GM12801 (cell line): ENCODE data around the gene ERFE.

Experiments
- TF ChIP-seq, protein P1 (sequence below): IDR thresholded peaks from one replicate; pipeline ENCODE4 v1.5.1; 2011; ENCODE audit warnings: control low read depth; ENCODE audit not compliant: insufficient read length; ENCODE audit errors: extremely low read depth

The ERFE gene

GRCh38 chr2:238119756-238120462 is 38.9 kb upstream of the ERFE start:
- TF ChIP-seq, protein P1, sequence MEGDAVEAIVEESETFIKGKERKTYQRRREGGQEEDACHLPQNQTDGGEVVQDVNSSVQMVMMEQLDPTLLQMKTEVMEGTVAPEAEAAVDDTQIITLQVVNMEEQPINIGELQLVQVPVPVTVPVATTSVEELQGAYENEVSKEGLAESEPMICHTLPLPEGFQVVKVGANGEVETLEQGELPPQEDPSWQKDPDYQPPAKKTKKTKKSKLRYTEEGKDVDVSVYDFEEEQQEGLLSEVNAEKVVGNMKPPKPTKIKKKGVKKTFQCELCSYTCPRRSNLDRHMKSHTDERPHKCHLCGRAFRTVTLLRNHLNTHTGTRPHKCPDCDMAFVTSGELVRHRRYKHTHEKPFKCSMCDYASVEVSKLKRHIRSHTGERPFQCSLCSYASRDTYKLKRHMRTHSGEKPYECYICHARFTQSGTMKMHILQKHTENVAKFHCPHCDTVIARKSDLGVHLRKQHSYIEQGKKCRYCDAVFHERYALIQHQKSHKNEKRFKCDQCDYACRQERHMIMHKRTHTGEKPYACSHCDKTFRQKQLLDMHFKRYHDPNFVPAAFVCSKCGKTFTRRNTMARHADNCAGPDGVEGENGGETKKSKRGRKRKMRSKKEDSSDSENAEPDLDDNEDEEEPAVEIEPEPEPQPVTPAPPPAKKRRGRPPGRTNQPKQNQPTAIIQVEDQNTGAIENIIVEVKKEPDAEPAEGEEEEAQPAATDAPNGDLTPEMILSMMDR = no peak

GRCh38 chr2:238120463-238121298 is 38.1 kb upstream of the ERFE start:
- TF ChIP-seq, protein P1 = no peak

DNA sequence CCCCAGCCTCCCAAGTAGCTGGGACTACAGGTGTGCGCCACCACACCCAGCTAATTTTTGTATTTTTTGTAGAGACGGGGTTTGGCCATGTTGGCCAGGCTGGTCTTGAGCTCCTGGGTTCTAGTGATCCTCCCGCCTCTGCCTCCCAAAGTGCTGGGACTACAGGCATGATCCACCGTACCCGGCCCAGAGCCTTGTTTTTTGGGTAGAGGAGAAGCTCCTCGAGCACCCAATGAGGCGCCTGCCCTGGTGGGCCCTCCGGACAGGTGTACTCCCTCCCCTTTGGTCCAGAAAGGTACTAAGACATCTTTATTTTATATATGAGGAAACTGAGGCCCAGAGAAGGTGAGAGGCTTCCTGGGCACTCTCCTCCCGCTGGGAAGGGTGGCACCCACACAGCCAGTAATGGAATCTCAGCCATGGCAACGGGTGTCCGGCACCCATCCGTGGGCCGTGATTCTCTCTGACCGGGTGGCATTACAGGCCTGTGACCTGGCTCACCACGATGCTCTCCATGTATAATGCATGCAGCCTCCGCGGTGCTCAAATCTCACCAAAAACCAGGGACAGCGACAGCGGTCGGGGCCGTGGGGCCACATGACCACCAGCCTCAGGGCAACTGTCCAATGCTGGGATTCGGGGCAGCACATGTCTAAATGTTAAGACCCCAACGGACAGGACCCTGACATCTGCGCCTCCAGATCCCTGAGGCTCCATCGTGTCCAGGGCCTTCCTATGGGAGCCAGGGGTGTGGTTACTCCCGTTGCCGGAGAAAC is 37.1 kb upstream of the ERFE start:
- TF ChIP-seq, protein P1 = no peak

DNA sequence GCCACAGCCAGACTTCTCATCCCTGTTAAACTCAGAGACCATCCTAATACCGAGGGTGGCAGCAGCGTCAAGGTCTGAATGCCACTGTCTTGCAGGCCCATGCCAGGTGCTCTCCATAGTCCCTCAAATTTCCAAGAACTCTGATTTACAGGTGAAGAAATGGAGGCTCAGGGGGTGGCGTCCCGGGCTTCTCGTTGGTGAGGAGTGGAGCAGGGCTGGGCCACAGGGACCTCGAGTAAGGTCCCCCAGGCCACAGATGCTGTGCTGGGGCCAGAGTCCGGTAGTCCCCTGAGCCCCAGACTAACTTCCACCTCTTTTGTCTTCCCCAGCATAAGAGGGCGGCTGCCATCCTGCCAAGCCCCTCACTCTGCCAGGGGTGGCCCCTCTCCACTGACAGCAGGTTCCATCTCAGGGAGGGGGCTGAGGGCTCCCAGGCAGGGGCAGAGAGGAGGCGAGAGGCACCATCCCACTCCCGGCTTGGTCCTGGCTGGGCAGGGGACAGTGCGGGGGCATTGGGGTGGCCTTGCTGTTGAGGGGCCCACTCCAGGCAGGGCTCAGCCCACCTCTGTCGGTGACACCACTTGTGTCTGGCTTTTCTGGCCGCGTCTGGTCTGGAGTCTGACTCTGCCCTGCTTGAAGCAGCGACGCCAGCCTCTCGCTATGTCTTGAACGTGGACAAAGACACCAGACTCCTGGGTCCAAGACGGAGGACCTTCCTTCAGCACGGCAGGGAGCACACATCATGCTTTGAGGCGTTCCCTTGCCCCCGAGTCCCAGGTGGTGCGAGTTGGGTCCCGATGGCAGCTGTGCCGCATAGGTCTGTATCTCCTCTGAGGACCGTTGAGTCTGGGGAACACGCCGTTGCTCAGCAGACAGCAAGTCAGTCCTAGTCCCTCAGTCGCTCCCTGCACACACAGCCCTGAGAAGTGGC is 36.2 kb upstream of the ERFE start:
- TF ChIP-seq, protein P1 = no peak

- TF ChIP-seq, protein P1 = no peak
Observed at GRCh38 chr2:238123218-238123971, 35.4 kb upstream of the ERFE start.

GRCh38 chr2:238123991-238124470 is 34.7 kb upstream of the ERFE start:
- TF ChIP-seq, protein P1 = no peak
